Nephron (organoid): ENCODE measurements around the gene TRA2B.
A peak's percentile ranks its signal among the peaks of the same experiment; 100 is the strongest.

Experiments
- H3K27ac Mint-ChIP-seq, 3 experiments: 2 replicates each; pipeline ENCODE4 v1.8.0; 2020; ENCODE audit warnings: mixed read lengths in 3 of 3, mild to moderate bottlenecking in 2 of 3, moderate library complexity in 1 of 3
- H3K27me3 Mint-ChIP-seq: 2 replicates; pipeline ENCODE4 v1.8.0; 2021; ENCODE audit warnings: low read depth, mild to moderate bottlenecking, moderate library complexity, mixed read lengths
- H3K36me3 Mint-ChIP-seq: 2 replicates; pipeline ENCODE4 v1.8.0; 2020; ENCODE audit warnings: low read depth, mixed read lengths
- H3K4me1 Mint-ChIP-seq: 2 replicates; pipeline ENCODE4 v1.8.0; 2020; ENCODE audit warnings: mixed read lengths
- H3K4me3 Mint-ChIP-seq, 3 experiments: 2 replicates each; pipeline ENCODE4 v1.8.0; 2020; ENCODE audit warnings: mild to moderate bottlenecking in 3 of 3, mixed read lengths in 3 of 3, moderate library complexity in 2 of 3
- H3K9me3 Mint-ChIP-seq: 2 replicates; pipeline ENCODE4 v1.8.0; 2020; ENCODE audit warnings: mixed read lengths
- CTCF ChIP-seq, 3 experiments: fragments of 200-600 bp; sonication (generic); IDR thresholded peaks; one replicate each; pipeline ENCODE4 v1.5.0; 2021; ENCODE audit warnings: antibody characterized with exemption in 3 of 3; ENCODE audit not compliant: unreplicated experiment in 3 of 3

TRA2B gene

GRCh38 chr3:185933374-185934173, 4.2 kb downstream of the TRA2B start:
- Mint-ChIP-seq H3K4me3 (peak overlapping the region; percentile 99 to 100 (median 99)), H3K27me3 (no peaks in the 10 kb centered on the region), H3K4me1 (peaks cover 76% of the 10 kb centered on the region), H3K36me3 (peaks cover 20% of the 10 kb centered on the region), H3K27ac (peak overlapping the region; percentile 57 to 64 (median 61)), H3K9me3 (peaks cover 4% of the 10 kb centered on the region)
- no peak for TF ChIP-seq CTCF (IDR thresholded peaks at IDR 0.05; ENCODE audit: unreplicated experiment in 3 of 3)

- no peak for TF ChIP-seq CTCF (IDR thresholded peaks at IDR 0.05; ENCODE audit: unreplicated experiment in 3 of 3)
- H3K27ac Mint-ChIP-seq = peak overlapping the region in 2 of 3 experiments; percentile 38 to 66
- H3K27me3 Mint-ChIP-seq = no peaks in the 10 kb centered on the region
- H3K4me3 Mint-ChIP-seq = peak overlapping the region; percentile 78 to 100 (median 79)
- no peaks in the 10 kb centered on the region for H3K9me3 Mint-ChIP-seq
- peaks cover 89% of the 10 kb centered on the region for H3K4me1 Mint-ChIP-seq
- H3K36me3 Mint-ChIP-seq = peaks cover 19% of the 10 kb centered on the region
Observed at GRCh38 chr3:185931777-185932612, 5.8 kb downstream of the TRA2B start.

GRCh38 chr3:185930393-185931107, 7.3 kb downstream of the TRA2B start:
- no peak overlapping the region for H3K27ac Mint-ChIP-seq
- H3K9me3 Mint-ChIP-seq = no peaks in the 10 kb centered on the region
- no peak for TF ChIP-seq CTCF (IDR thresholded peaks at IDR 0.05; ENCODE audit: unreplicated experiment in 3 of 3)
- H3K4me3 Mint-ChIP-seq = peak overlapping the region; percentile 26 to 66 (median 51)
- H3K27me3 Mint-ChIP-seq = no peaks in the 10 kb centered on the region
- peaks cover 98% of the 10 kb centered on the region for H3K4me1 Mint-ChIP-seq
- peaks cover 27% of the 10 kb centered on the region for H3K36me3 Mint-ChIP-seq

- H3K27ac Mint-ChIP-seq = peak overlapping the region; percentile 0 to 46 (median 9)
- TF ChIP-seq CTCF (IDR thresholded peaks at IDR 0.05; ENCODE audit: unreplicated experiment in 3 of 3) = no peak
- H3K36me3 Mint-ChIP-seq = peaks cover 38% of the 10 kb centered on the region
- no peaks in the 10 kb centered on the region for H3K9me3 Mint-ChIP-seq
- peak overlapping the region; percentile 25 to 60 (median 47) for H3K4me3 Mint-ChIP-seq
- H3K27me3 Mint-ChIP-seq = no peaks in the 10 kb centered on the region
- peaks cover 97% of the 10 kb centered on the region for H3K4me1 Mint-ChIP-seq
Observed at GRCh38 chr3:185929192-185930151, 8.3 kb downstream of the TRA2B start.

- peaks cover 48% of the 10 kb centered on the region for H3K36me3 Mint-ChIP-seq
- no peak for TF ChIP-seq CTCF (IDR thresholded peaks at IDR 0.05; ENCODE audit: unreplicated experiment in 3 of 3)
- peaks cover 90% of the 10 kb centered on the region for H3K4me1 Mint-ChIP-seq
- peak overlapping the region; percentile 0 to 52 (median 48) for H3K27ac Mint-ChIP-seq
- H3K4me3 Mint-ChIP-seq = peak overlapping the region; percentile 29 to 60 (median 47)
- H3K27me3 Mint-ChIP-seq = no peaks in the 10 kb centered on the region
- no peaks in the 10 kb centered on the region for H3K9me3 Mint-ChIP-seq
Observed at GRCh38 chr3:185928496-185928895, 9.3 kb downstream of the TRA2B start.
